Measurements from ENCODE around the gene FKBP2.

FKBP2 gene

DNA sequence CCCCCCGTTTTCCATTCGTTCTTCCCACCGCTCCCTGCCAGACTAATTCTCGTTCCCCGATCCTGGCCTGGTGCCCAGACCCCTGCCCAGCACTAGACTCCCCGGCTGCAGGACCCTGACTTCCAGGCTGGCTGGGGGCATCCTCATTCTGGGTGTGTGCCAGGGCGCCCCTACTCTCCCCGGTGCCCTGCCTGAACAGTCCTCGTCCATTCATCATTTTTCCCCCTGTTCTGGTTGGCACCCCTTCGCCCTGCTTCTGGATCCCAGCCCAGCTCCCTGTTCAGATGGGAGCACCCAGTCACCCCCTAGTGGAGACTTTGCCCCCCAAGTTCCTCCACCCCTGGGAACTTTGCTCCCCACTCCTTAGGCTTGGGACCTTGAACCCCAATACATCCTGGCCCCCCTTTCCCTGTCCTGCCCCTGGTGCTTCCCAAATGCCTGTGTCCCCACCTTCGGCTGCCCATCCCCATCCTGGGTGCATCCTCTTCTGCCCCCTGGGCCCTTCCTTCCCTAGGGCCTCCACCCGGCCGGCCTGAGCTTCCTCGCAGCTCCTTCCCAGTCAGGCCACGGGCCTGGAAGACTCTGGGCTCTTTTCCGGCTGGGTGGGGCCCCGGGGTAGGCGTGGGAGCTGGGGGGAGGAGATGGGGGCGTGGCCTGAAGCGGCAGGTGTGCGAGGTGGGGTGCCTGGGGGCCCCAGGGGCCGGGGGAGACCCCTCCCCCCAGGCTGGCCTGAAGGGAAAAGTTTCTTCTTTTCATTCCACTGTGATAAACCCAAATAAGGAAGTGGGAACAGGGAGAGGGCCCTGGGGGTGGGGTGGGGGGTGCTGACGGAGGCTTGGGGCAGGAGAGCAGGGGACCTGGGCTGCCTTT, 11.3 kb downstream of the FKBP2 start:
- Mint-ChIP-seq H3K27ac (peak overlapping the region; percentile 88), H3K4me3 (peak overlapping the region; percentile 99), H3K4me1 (ENCODE audit: low read depth) (peaks cover 59% of the 10 kb centered on the region), H3K36me3 (ENCODE audit: low read depth) (peaks cover 52% of the 10 kb centered on the region), H3K27me3 (peaks cover 9% of the 10 kb centered on the region), H3K9me3 (no peaks in the 10 kb centered on the region)
- intact Hi-C loops (cut with micrococcal nuclease) = loop anchor here (2.0 to 5.0 kb wide), 2 partner anchors 17 to 50 kb away; partner anchors contain the start of gene CATSPERZ

- H3K27ac Mint-ChIP-seq = peak overlapping the region; percentile 88
- H3K4me3 Mint-ChIP-seq = peak overlapping the region; percentile 99
- no peaks in the 10 kb centered on the region for H3K9me3 Mint-ChIP-seq
- peaks cover 59% of the 10 kb centered on the region for H3K36me3 Mint-ChIP-seq (ENCODE audit: low read depth)
- peaks cover 51% of the 10 kb centered on the region for H3K4me1 Mint-ChIP-seq (ENCODE audit: low read depth)
- peaks cover 9% of the 10 kb centered on the region for H3K27me3 Mint-ChIP-seq
- intact Hi-C loops (cut with micrococcal nuclease) = loop anchor here (2.0 to 5.0 kb wide), 2 partner anchors 16 to 49 kb away; partner anchors contain the start of gene CATSPERZ
Measured at GRCh38 chr11:64253043-64253442, 12.1 kb downstream of the FKBP2 start.

DNA sequence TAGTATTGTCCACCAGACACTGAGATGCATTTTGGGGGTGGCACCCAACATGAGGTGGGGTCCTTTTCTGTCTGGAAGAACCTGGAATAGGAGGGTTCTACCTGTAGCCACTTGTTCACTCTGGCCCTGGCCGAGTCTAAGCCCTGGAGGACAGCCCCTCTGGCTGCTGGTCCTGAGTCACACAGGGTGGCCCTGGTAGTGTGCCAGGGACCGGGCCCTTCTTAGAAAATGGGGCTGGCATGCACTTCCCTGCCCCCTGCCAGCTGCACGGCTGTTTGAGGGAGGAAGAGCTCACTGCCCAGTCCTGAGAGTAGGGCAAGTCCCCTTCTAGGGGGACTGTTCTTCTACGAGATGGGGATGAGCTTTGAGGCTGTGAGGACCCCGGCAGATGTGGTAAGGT, 12.6 kb downstream of the FKBP2 start:
- H3K4me3 Mint-ChIP-seq = peak overlapping the region; percentile 99
- H3K9me3 Mint-ChIP-seq = no peaks in the 10 kb centered on the region
- peaks cover 63% of the 10 kb centered on the region for H3K36me3 Mint-ChIP-seq (ENCODE audit: low read depth)
- intact Hi-C loops (cut with micrococcal nuclease) = loop anchor here (2.0 to 5.0 kb wide), 2 partner anchors 15 to 49 kb away; partner anchors contain the start of gene CATSPERZ
- peaks cover 47% of the 10 kb centered on the region for H3K4me1 Mint-ChIP-seq (ENCODE audit: low read depth)
- H3K27ac Mint-ChIP-seq = peak overlapping the region; percentile 31
- peaks cover 9% of the 10 kb centered on the region for H3K27me3 Mint-ChIP-seq

DNA sequence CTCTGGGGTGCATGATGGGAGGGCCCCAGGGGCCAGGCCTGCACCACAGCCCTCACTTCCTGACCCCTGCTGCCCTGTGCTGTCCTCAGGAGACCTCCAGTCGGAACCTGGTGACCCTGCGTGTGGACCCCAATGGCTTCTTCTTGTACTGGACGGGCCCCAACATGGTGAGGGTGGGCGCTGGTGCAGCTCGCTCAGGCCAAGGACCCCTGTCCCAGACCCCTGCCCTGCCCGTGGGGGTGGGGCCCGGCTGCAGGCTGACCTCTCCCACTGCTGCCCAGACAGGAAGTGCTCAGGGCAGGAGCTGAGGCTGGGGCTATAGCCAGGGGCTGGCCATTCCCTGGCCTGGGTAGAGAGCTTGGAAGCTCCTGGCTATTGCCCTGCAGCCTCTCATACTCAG, 13.4 kb downstream of the FKBP2 start:
- Mint-ChIP-seq H3K27me3 (peaks cover 9% of the 10 kb centered on the region), H3K27ac (peak overlapping the region; percentile 31), H3K4me3 (no peak overlapping the region), H3K9me3 (no peaks in the 10 kb centered on the region), H3K36me3 (ENCODE audit: low read depth) (peaks cover 72% of the 10 kb centered on the region), H3K4me1 (ENCODE audit: low read depth) (peaks cover 42% of the 10 kb centered on the region)
- intact Hi-C loops (cut with micrococcal nuclease) = loop anchor here (5.0 kb wide), 1 partner anchor 48 kb away; the partner anchor contains the start of gene CATSPERZ

DNA sequence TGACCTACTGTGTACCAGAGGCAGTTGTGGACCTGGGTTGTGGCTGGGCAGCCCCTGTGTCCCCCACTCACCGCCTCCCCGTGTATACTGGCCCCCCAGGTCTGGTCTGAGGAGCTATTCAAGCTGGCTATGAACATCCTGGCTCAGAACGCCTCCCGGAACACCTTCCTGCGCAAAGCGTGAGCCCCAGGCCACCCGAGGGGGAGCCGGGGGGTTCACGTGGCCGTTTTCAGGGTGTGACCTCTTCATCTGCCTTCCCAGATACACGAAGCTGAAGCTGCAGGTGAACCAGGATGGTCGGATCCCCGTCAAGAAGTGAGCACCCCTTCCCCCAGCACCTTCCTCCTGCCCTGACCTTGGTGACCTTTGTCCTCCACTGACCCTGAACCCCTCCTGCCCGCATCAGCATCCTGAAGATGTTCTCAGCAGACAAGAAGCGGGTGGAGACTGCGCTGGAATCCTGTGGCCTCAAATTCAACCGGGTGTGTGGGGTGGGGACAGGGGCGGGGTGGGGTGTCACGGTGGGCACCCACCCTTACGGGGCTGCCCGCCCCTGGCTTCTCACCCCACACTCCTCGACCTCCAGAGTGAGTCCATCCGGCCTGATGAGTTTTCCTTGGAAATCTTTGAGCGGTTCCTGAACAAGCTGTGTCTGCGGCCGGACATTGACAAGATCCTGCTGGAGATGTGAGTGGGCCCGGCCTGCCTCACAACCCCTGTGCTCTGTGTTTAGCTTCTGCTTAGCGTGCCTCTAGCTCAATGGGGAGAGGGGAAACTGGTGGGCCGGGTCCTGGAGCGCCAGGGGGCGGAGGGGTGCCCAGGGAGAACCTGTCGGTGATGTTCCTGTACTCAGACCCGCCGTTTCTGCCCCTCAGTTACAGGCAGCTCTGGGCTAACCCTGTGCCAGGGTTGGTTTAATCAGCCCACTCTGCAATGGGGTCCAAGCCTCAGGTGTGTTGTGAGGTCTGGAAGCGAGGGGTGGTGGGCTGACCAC, 14.5 kb downstream of the FKBP2 start:
- peaks cover 83% of the 10 kb centered on the region for H3K36me3 Mint-ChIP-seq (ENCODE audit: low read depth)
- no peak overlapping the region for H3K4me3 Mint-ChIP-seq
- H3K9me3 Mint-ChIP-seq = no peaks in the 10 kb centered on the region
- H3K4me1 Mint-ChIP-seq (ENCODE audit: low read depth) = peaks cover 47% of the 10 kb centered on the region
- peaks cover 4% of the 10 kb centered on the region for H3K27me3 Mint-ChIP-seq
- intact Hi-C loops (cut with micrococcal nuclease) = no loop called here
- H3K27ac Mint-ChIP-seq = no peak overlapping the region

GRCh38 chr11:64256300-64256699, 15.4 kb downstream of the FKBP2 start:
- Mint-ChIP-seq H3K4me3 (no peak overlapping the region), H3K4me1 (ENCODE audit: low read depth) (peaks cover 38% of the 10 kb centered on the region), H3K36me3 (ENCODE audit: low read depth) (peaks cover 91% of the 10 kb centered on the region), H3K27ac (no peak overlapping the region), H3K27me3 (no peaks in the 10 kb centered on the region), H3K9me3 (no peaks in the 10 kb centered on the region)
- intact Hi-C loops (cut with micrococcal nuclease) = no loop called here

DNA sequence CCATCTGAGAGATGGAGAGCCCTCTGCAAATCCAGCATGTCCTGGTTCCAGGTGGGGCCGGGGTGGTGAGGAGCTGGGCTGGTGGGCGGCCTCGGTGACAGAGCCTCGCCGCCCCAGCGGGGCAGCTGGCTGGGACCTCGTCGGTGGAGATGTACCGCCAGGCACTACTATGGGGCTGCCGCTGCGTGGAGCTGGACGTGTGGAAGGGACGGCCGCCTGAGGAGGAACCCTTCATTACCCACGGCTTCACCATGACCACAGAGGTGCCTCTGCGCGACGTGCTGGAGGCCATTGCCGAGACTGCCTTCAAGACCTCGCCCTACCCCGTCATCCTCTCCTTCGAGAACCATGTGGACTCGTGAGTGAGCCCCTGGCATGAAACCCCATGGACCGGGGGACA, 17.5 kb downstream of the FKBP2 start:
- Mint-ChIP-seq H3K4me1 (ENCODE audit: low read depth) (peaks cover 22% of the 10 kb centered on the region), H3K36me3 (ENCODE audit: low read depth) (peaks cover 100% of the 10 kb centered on the region), H3K27me3 (no peaks in the 10 kb centered on the region), H3K27ac (no peak overlapping the region), H3K4me3 (no peak overlapping the region), H3K9me3 (no peaks in the 10 kb centered on the region)
- intact Hi-C loops (cut with micrococcal nuclease) = no loop called here

DNA sequence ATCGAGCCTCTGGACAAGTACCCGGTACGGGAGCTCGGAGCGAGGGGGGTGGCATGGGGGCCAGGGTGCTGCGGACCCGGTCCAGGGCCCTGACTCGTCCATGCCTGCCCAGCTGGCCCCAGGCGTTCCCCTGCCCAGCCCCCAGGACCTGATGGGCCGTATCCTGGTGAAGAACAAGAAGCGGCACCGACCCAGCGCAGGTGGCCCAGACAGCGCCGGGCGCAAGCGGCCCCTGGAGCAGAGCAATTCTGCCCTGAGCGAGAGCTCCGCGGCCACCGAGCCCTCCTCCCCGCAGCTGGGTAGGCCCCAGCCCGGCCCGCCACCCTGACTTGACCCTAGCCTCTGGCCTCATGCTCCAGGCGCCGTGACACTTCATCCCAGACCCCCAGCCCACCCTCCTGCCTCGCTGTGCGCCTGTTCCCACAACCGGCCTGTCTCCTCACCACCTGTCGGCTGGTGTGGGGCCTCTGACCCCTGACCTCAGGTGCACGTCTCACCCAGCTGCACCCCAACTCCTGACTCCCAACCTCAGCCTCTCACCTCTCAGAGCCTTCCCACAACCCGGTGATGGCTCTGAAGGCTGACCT, 18.1 kb downstream of the FKBP2 start:
- Mint-ChIP-seq H3K4me1 (ENCODE audit: low read depth) (peaks cover 15% of the 10 kb centered on the region), H3K4me3 (no peak overlapping the region), H3K9me3 (no peaks in the 10 kb centered on the region), H3K36me3 (ENCODE audit: low read depth) (peaks cover 100% of the 10 kb centered on the region), H3K27me3 (no peaks in the 10 kb centered on the region), H3K27ac (no peak overlapping the region)
- intact Hi-C loops (cut with micrococcal nuclease) = no loop called here

- Mint-ChIP-seq H3K27me3 (no peaks in the 10 kb centered on the region), H3K27ac (no peak overlapping the region), H3K36me3 (ENCODE audit: low read depth) (peaks cover 100% of the 10 kb centered on the region), H3K4me3 (no peak overlapping the region), H3K4me1 (ENCODE audit: low read depth) (peaks cover 10% of the 10 kb centered on the region), H3K9me3 (no peaks in the 10 kb centered on the region)
- intact Hi-C loops (cut with micrococcal nuclease) = no loop called here
Measured at GRCh38 chr11:64259533-64260067, 18.7 kb downstream of the FKBP2 start.

DNA sequence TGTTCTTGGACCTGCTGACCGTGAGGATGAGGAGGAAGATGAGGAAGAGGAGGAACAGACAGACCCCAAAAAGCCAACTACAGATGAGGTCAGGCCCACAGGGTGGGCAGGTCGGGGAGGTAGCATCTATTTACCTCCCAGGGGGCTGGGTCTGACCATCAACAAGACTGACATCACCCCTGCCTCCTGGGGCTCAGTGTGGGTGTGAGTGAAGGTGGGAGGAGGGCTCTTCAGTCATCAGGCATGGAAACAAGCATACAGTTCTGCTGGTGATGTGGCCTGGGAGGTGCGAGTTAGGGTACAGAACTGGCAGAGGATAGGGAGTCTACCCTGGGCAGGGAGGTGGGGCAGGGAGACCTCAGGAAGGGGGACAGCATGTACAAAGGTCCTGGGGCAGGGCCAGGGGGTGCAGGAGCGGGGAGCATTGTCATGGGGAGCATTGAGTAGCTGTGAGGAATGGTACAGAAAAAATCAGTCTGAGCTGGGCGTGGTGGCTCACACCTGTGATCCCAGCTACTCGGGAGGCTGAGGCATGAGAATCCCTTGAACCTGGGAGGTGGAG, 19.3 kb downstream of the FKBP2 start:
- H3K36me3 Mint-ChIP-seq (ENCODE audit: low read depth) = peaks cover 100% of the 10 kb centered on the region
- peaks cover 11% of the 10 kb centered on the region for H3K4me1 Mint-ChIP-seq (ENCODE audit: low read depth)
- no peaks in the 10 kb centered on the region for H3K9me3 Mint-ChIP-seq
- no peaks in the 10 kb centered on the region for H3K27me3 Mint-ChIP-seq
- no peak overlapping the region for H3K4me3 Mint-ChIP-seq
- intact Hi-C loops (cut with micrococcal nuclease) = no loop called here
- H3K27ac Mint-ChIP-seq = no peak overlapping the region

- no peak overlapping the region for H3K4me3 Mint-ChIP-seq
- H3K27me3 Mint-ChIP-seq = no peaks in the 10 kb centered on the region
- no peak overlapping the region for H3K27ac Mint-ChIP-seq
- H3K4me1 Mint-ChIP-seq (ENCODE audit: low read depth) = peaks cover 25% of the 10 kb centered on the region
- peaks cover 100% of the 10 kb centered on the region for H3K36me3 Mint-ChIP-seq (ENCODE audit: low read depth)
- intact Hi-C loops (cut with micrococcal nuclease) = no loop called here
- H3K9me3 Mint-ChIP-seq = no peaks in the 10 kb centered on the region
Measured at GRCh38 chr11:64261556-64262080, 20.7 kb downstream of the FKBP2 start.

- H3K27me3 Mint-ChIP-seq = no peaks in the 10 kb centered on the region
- H3K27ac Mint-ChIP-seq = no peak overlapping the region
- intact Hi-C loops (cut with micrococcal nuclease) = no loop called here
- H3K36me3 Mint-ChIP-seq (ENCODE audit: low read depth) = peaks cover 100% of the 10 kb centered on the region
- no peak overlapping the region for H3K4me3 Mint-ChIP-seq
- H3K9me3 Mint-ChIP-seq = no peaks in the 10 kb centered on the region
- peaks cover 34% of the 10 kb centered on the region for H3K4me1 Mint-ChIP-seq (ENCODE audit: low read depth)
Measured at GRCh38 chr11:64262271-64263002, 21.5 kb downstream of the FKBP2 start.
